SU-DHL-6 (cell line): ENCODE measurements around the gene KRTAP5-5.
"Not testable (repeated sequence)": the region's sequence is repeated elsewhere in the genome, so short reads cannot be mapped to it uniquely, and the experiment has no call there.

ENCODE experiments used
- H2AFZ ChIP-seq: fragments of 200-600 bp; sonication (generic); 2 replicates; pipeline ENCODE4 v1.6.1; 2014; ENCODE audit warnings: low read depth, mild to moderate bottlenecking, moderate library complexity, mixed read lengths, antibody characterized with exemption, low read length; ENCODE audit not compliant: severe bottlenecking
- H3F3A ChIP-seq: fragments of 200-600 bp; shearing (Covaris generic); 2 replicates; pipeline ENCODE4 v1.6.0; 2016; ENCODE audit warnings: antibody characterized with exemption, mild to moderate bottlenecking; ENCODE audit not compliant: insufficient read depth
- H3K27ac ChIP-seq: fragments of 200-600 bp; sonication (generic); 2 replicates; pipeline ENCODE4 v1.5.1; 2016; ENCODE audit warnings: low read depth, mild to moderate bottlenecking, low read length, moderate library complexity, mixed read lengths
- H3K27me3 ChIP-seq: fragments of 200-600 bp; sonication (generic), shearing (Covaris generic); 2 replicates; pipeline ENCODE4 v1.6.0; 2014; ENCODE audit warnings: mild to moderate bottlenecking, low read length
- H3K36me3 ChIP-seq: fragments of 200-600 bp; sonication (generic); 2 replicates; pipeline ENCODE4 v1.6.1; 2014; ENCODE audit warnings: mild to moderate bottlenecking, low read length, mixed read lengths
- H3K4me2 ChIP-seq: fragments of 300-600, 200-600 bp; shearing (Covaris generic), sonication (generic); 2 replicates; pipeline ENCODE4 v1.6.0; 2014; ENCODE audit warnings: low read length, low read depth, mild to moderate bottlenecking; ENCODE audit not compliant: poor library complexity, severe bottlenecking
- H3K4me3 ChIP-seq: fragments of 200-600 bp; sonication (generic); 2 replicates; pipeline ENCODE4 v1.5.1; 2014; ENCODE audit warnings: antibody characterized with exemption, low read length, mild to moderate bottlenecking, mixed read lengths; ENCODE audit not compliant: insufficient read depth, poor library complexity, severe bottlenecking
- H3K79me2 ChIP-seq: fragments of 200-600 bp; sonication (generic); 2 replicates; pipeline ENCODE4 v1.6.1; 2014; ENCODE audit warnings: mild to moderate bottlenecking, low read length, moderate library complexity; ENCODE audit not compliant: insufficient read depth
- H3K9ac ChIP-seq: fragments of 200-600 bp; sonication (generic); 2 replicates; pipeline ENCODE4 v1.7.0; 2014; ENCODE audit warnings: mild to moderate bottlenecking, low read length
- H3K9me2 ChIP-seq: fragments of 200-600 bp; sonication (generic); replicated peaks from 2 replicates; pipeline ENCODE4 v1.6.1; 2014; ENCODE audit warnings: low read length; ENCODE audit not compliant: insufficient read depth
- H3K9me3 ChIP-seq: fragments of 200-600 bp; sonication (generic); 2 replicates; pipeline ENCODE4 v1.6.1; 2014; ENCODE audit warnings: low read length, mixed read lengths; ENCODE audit not compliant: insufficient read depth
- H4K20me1 ChIP-seq: fragments of 200-600 bp; sonication (generic); 2 replicates; pipeline ENCODE4 v1.6.1; 2014; ENCODE audit warnings: low read depth, mild to moderate bottlenecking, antibody characterized with exemption, low read length, moderate library complexity, mixed read lengths
- EZH2phosphoT487 ChIP-seq: fragments of 200-600 bp; sonication (generic), shearing (Covaris generic); conservative IDR thresholded peaks from 2 replicates; pipeline ENCODE4 v1.6.1; 2018; ENCODE audit warnings: mild to moderate bottlenecking, antibody characterized with exemption, low read length, moderate library complexity, mixed read lengths
- TF ChIP-seq, protein P1 (sequence below): fragments of 200-600 bp; sonication (generic); IDR thresholded peaks from one replicate; pipeline ENCODE4 v1.5.1; 2017; ENCODE audit warnings: antibody characterized with exemption, mild to moderate bottlenecking, low read length, moderate library complexity; ENCODE audit not compliant: insufficient read depth, poor library complexity, severe bottlenecking

KRTAP5-5 gene

DNA sequence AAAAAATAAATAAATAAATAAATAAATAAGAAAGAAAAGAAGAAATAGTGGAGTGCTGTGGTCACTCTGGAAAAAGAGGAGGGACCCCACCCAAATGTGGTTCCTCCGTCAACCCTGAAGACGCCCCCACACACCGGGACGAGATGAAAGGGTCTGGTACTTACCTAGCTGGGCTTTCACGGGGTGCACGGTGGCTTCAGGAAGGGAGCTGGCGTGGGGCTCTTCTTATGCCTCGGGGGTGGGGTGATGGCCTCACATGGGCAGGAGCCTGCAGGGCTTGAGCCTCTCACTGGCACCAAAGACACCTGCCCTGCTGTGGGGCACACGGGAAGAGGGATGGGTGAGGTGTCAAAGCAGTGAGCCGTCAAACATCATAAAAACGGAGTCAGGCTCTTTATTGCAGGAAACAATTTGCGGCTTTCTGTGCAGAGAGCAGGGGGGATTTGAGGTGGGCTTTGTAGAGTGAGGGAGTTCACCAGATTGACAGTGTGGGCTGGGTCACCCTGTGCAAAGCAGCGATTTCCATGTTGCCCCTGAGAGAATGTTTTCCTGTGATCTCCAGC lies 39.4 kb downstream of the KRTAP5-5 start:
- Histone ChIP-seq H3K36me3 (no peaks in the 10 kb centered on the region), H3K27me3 (no peaks in the 10 kb centered on the region), H3K9ac (no peak overlapping the region), H3K27ac (no peak overlapping the region), H2AFZ (no peak overlapping the region), H4K20me1 (no peaks in the 10 kb centered on the region), H3K79me2 (no peaks in the 10 kb centered on the region), H3K9me2 (no peaks in the 10 kb centered on the region), H3K9me3 (no peaks in the 10 kb centered on the region), H3K4me2 (no peak overlapping the region), H3K4me3 (no peak overlapping the region), H3F3A (no peaks in the 10 kb centered on the region)
- TF ChIP-seq, protein P1, sequence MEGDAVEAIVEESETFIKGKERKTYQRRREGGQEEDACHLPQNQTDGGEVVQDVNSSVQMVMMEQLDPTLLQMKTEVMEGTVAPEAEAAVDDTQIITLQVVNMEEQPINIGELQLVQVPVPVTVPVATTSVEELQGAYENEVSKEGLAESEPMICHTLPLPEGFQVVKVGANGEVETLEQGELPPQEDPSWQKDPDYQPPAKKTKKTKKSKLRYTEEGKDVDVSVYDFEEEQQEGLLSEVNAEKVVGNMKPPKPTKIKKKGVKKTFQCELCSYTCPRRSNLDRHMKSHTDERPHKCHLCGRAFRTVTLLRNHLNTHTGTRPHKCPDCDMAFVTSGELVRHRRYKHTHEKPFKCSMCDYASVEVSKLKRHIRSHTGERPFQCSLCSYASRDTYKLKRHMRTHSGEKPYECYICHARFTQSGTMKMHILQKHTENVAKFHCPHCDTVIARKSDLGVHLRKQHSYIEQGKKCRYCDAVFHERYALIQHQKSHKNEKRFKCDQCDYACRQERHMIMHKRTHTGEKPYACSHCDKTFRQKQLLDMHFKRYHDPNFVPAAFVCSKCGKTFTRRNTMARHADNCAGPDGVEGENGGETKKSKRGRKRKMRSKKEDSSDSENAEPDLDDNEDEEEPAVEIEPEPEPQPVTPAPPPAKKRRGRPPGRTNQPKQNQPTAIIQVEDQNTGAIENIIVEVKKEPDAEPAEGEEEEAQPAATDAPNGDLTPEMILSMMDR: no peak
- no peak for TF ChIP-seq EZH2phosphoT487

DNA sequence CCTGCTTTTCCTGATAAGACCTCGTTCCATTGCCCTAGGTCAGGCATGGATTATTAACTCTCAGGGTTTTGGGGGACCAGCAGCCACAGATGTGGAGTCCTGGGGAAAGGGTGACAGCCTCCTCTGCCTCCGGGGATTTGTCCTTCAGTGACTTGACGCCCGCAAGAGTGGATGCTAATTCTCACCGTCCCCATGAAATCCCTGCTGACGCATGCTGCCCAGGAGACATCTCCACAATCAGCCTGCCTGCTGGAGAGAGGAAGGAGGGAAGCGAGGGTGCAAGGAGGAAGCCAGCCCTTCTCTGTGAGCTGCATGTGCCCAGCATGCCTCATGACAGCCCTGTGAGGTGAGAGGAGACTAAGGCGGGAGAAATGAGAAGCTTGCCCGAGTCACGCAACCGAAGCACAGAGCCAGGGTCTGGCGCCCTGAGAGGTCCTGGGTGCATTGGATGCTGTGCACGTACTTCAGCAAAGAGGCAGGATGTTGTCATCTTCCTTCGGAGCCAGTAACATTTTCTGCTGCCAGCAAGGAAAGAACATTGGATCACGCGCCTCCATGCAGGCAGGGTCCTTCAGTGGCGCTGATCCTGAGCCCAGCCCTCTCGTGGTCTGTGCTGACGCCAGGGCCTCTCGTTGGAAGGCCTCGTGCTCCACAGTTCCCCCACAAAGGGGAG lies 40.1 kb downstream of the KRTAP5-5 start:
- H3K4me2 ChIP-seq: no peak overlapping the region
- H3K9ac ChIP-seq: no peak overlapping the region
- H3K9me3 ChIP-seq: no peaks in the 10 kb centered on the region
- H3K79me2 ChIP-seq: no peaks in the 10 kb centered on the region
- no peak overlapping the region for H3K4me3 ChIP-seq
- H3K9me2 ChIP-seq: no peaks in the 10 kb centered on the region
- no peaks in the 10 kb centered on the region for H3F3A ChIP-seq
- no peak overlapping the region for H2AFZ ChIP-seq
- TF ChIP-seq, protein P1: no peak
- TF ChIP-seq EZH2phosphoT487: no peak
- no peaks in the 10 kb centered on the region for H3K27me3 ChIP-seq
- no peak overlapping the region for H3K27ac ChIP-seq
- H4K20me1 ChIP-seq: no peaks in the 10 kb centered on the region
- H3K36me3 ChIP-seq: no peaks in the 10 kb centered on the region

DNA sequence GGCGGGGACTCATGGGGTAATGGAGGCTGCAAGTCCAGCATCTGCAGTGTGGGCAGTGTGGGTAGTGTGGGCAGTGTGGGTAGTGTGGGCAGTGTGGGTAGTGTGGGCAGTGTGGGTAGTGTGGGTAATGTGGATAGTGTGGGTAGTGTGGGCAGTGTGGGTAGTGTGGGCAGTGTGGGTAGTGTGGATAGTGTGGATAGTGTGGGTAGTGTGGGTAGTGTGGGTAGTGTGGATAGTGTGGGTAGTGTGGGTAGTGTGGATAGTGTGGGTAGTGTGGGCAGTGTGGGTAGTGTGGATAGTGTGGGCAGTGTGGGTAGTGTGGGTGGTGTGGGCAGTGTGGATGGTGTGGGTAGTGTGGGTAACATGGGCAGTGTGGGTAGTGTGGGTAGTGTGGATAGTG lies 40.9 kb downstream of the KRTAP5-5 start:
- H3K9me2 ChIP-seq, H3K9ac ChIP-seq, H3K4me2 ChIP-seq, H3K79me2 ChIP-seq, H3F3A ChIP-seq, H3K27ac ChIP-seq, H2AFZ ChIP-seq, H4K20me1 ChIP-seq, H3K27me3 ChIP-seq, H3K4me3 ChIP-seq, H3K9me3 ChIP-seq, H3K36me3 ChIP-seq: not testable (repeated sequence)

DNA sequence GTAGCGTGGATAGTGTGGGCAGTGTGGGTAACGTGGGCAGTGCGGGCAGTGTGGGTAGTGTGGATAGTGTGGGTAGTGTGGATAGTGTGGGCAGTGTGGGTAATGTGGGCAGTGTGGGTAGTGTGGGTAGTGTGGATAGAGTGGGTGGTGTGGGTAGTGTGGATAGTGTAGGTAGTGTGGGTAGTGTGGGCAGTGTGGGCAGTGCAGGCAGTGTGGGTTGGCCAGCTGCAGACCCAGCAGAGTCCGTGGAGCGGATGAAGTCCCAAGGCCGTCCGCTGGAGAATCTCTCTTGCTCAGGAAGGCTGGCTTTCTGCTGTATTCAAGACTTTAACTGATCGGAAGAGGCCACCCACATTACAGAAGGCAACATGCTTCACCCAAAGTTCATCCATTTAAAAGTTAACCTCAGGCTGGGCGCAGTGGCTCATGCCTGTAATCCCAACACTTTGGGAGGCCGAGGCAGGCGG lies 41.4 kb downstream of the KRTAP5-5 start:
- no peaks in the 10 kb centered on the region for H3K27me3 ChIP-seq

More for the DNA sequence above, 41.4 kb downstream of the KRTAP5-5 start:
- Histone ChIP-seq H3K9me2 (no peaks in the 10 kb centered on the region), H3K27ac (no peak overlapping the region), H3K4me2 (no peak overlapping the region), H3K36me3 (no peaks in the 10 kb centered on the region), H2AFZ (no peak overlapping the region), H3K79me2 (no peaks in the 10 kb centered on the region), H3K9me3 (no peaks in the 10 kb centered on the region), H3F3A (no peaks in the 10 kb centered on the region), H4K20me1 (no peaks in the 10 kb centered on the region), H3K9ac (no peak overlapping the region), H3K4me3 (no peak overlapping the region)
- TF ChIP-seq EZH2phosphoT487: no peak
- TF ChIP-seq, protein P1: no peak
